ENCODE data around the gene SHROOM2.

Gene SHROOM2

DNA sequence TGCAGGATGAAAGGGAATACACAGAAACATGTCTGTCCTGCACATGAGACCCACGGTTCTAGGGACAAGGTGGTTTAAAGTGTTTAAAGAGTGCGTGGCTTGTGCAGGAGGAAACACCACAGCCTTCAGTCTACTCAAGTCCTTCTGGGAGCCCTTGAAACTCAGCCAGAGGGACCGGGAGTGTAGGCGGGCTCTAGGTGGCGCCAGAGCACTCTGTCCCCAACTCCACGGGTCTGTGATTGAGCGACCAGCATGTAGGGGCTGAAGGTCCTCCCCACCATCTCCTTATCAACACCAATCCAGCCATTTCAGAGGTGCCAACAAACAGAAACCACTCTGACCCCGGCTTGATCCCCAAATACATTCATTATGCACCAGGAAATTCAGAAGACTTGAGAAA, 98.9 kb downstream of the SHROOM2 start:
- TF ChIP-seq, protein P1, sequence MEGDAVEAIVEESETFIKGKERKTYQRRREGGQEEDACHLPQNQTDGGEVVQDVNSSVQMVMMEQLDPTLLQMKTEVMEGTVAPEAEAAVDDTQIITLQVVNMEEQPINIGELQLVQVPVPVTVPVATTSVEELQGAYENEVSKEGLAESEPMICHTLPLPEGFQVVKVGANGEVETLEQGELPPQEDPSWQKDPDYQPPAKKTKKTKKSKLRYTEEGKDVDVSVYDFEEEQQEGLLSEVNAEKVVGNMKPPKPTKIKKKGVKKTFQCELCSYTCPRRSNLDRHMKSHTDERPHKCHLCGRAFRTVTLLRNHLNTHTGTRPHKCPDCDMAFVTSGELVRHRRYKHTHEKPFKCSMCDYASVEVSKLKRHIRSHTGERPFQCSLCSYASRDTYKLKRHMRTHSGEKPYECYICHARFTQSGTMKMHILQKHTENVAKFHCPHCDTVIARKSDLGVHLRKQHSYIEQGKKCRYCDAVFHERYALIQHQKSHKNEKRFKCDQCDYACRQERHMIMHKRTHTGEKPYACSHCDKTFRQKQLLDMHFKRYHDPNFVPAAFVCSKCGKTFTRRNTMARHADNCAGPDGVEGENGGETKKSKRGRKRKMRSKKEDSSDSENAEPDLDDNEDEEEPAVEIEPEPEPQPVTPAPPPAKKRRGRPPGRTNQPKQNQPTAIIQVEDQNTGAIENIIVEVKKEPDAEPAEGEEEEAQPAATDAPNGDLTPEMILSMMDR (IDR thresholded peaks at IDR 0.05; ENCODE audit: low read depth, low read length): peak; percentile 76
- no peak overlapping the region for H3K4me3 ChIP-seq (ENCODE audit: low read depth, low read length)

DNA sequence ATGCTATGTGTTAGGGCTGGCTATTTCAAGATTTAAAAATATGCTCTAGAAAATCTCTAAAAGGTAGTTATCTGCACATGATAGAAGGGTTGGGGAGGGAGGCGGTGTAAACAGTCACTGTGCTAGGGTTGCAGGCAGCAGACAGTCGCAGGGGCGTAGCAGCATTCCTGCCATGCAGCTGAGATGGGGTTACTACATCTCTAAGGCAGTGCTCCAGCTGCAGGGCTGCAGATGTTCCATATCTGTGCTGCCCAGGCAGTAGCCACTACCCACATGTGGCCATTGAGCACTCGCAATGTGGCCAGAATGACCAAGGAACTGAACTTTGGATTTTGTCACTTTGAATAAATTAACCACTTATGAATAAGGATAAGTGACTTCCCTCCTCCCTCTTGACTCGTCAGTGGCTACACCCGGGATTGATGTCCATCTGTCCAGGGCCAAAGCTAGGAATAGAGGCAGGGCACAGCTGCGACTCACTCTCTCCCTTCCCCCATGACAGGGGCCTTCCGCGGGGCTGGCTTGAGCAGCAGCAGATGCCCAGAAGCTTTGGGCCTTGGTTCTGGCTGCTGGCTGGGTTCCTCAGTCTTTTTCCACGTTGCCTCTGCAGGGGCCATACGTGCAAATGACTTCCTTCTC, 101.5 kb downstream of the SHROOM2 start:
- no peak overlapping the region for H3K4me3 ChIP-seq (ENCODE audit: low read depth, low read length)
- TF ChIP-seq, protein P1 (IDR thresholded peaks at IDR 0.05; ENCODE audit: low read depth, low read length): no peak

DNA sequence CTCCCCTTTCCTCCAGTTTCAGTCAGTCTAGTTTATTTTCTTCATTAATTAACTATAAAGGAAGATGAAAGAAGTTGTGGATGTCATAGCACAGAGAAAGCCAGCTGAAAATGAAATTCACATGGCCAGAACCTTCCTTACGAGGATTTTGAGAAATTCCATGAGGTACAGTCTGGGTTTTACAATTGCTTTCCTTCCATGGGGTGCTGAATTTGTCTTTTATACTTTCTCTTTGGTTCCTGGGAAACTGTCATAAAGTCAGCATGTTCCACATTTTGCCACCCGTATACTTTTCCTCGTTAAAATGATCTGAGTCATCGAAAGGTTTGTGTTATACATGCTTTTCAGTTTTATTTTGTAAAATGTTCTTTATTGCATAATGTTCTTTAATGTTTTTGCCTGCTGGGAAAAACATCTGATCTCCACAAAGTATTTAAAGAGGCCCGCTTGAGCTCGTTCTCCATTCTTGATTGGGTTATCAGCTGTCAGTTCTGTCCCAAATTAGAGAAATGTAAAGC, 102.8 kb downstream of the SHROOM2 start:
- H3K4me3 ChIP-seq (ENCODE audit: low read depth, low read length): no peak overlapping the region
- TF ChIP-seq, protein P1 (IDR thresholded peaks at IDR 0.05; ENCODE audit: low read depth, low read length): no peak

DNA sequence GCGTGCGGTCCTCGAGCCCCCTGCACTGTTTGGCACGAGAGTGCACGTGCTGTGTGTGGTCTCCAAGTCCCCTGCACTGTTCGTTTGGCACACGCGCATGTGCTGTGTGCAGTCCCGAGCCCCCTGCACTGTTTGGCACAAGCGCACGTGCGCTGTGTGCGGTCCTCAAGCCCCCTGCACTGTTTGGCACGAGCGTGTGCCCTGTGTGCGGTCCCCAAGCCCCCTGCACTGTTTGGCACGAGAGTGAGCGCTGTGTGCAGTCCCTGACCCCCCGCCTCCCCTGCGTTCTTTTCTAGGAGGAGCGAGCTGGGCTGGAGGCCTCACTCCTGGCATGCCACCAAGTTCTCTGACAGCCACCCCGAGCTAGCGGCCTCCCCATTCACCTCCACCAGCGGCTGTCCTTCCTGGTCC, 104.5 kb downstream of the SHROOM2 start:
- H3K4me3 ChIP-seq (ENCODE audit: low read depth, low read length): no peak overlapping the region
- TF ChIP-seq, protein P1 (IDR thresholded peaks at IDR 0.05; ENCODE audit: low read depth, low read length): no peak

DNA sequence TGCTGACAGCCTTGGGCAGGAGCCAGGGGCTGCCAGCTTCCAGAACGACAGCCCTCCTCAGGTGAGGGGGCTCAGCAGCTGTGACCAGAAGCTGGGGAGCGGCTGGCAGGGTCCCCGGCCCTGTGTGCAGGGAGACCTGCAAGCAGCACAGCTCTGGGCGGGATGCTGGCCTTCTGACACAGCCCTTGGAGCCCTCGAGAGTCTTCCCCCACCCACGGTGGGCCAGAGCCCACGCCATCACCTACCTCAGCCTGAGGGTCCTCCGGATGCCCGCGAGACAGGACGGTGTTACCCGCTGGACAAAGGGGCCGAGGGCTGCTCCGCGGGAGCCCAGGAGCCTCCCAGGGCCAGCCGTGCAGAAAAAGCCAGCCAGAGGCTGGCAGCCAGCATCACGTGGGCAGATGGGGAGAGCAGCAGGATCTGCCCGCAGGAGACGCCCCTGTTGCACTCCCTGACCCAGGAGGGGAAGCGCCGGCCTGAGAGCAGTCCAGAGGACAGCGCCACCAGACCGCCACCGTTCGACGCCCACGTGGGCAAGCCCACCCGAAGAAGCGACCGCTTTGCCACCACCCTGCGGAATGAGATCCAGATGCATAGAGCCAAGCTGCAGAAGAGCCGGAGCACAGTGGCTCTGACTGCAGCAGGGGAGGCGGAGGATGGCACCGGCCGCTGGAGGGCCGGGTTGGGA, 109.1 kb downstream of the SHROOM2 start:
- H3K4me3 ChIP-seq (ENCODE audit: low read depth, low read length): no peak overlapping the region
- TF ChIP-seq, protein P1 (IDR thresholded peaks at IDR 0.05; ENCODE audit: low read depth, low read length): no peak

DNA sequence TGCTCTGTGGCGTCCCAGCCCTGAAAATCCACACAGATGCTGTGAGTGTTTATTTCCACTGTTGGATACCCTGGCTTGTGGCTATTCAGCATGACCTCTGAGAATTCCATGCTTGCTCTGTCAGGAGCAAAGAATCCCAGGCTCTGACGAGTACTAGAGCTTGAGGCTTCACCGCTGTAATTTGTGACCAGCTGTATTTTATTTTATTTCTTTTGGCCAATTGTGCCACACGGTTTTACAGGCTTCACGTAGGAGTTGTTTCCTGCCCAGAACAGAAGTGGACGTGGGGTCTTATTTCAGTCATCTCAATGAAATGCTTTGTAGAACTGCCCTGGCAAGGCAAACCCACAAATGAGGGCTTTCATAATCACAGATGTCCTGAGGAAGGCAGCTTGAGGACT, 111.5 kb downstream of the SHROOM2 start:
- no peak overlapping the region; the same call in 1 of the 2 replicates for H3K4me3 ChIP-seq (ENCODE audit: low read depth, low read length)
- TF ChIP-seq, protein P1 (IDR thresholded peaks at IDR 0.05; ENCODE audit: low read depth, low read length): no peak

DNA sequence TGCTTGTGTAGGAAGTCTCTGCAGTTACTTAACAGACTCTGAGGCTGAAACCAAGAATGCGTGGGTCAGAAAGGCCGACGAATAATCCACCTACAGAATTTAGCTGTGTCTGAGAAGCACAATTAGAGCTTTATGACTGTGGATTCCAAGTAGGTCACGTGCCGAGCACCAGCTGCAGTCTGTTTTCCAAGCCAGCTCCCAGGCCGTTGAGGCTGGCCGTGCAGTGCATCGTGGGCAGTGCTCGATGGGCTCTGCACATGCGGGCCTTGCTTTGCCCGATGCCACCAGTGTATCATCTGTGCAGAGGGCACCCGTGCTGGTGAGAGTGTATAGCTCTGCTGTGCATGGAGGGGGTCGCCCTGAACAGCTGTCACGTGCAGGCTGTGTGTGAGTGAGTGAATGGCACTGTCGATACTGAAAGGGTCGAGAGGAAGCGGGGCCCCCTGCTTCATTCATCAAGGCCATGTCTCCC, 113.4 kb downstream of the SHROOM2 start:
- H3K4me3 ChIP-seq (ENCODE audit: low read depth, low read length): no peak overlapping the region
- TF ChIP-seq, protein P1 (IDR thresholded peaks at IDR 0.05; ENCODE audit: low read depth, low read length): no peak
